Lower lobe of right lung (tissue), 2 donors: ENCODE data around the gene SRP14. TPM values are rescaled to one million over a fixed set of nuclear protein-coding genes. Genes with fewer than 3 reads are reported as not detected.
"Not testable (repeated sequence)": the region's sequence is repeated elsewhere in the genome, so short reads cannot be mapped to it uniquely, and the experiment has no call there.

Source experiments
- ATAC-seq, 2 donors: fragments of 200-7000 bp; cut with Tn5 transposase; one replicate each; pipeline ENCODE4 v1.9.1; 2020 to 2022; ENCODE audit warnings: mild to moderate bottlenecking in 2 of 2, moderate library complexity in 2 of 2
- DNase-seq: peaks from one replicate; pipeline ENCODE4 v3.0.0-alpha.2; 2020
- H3K27ac ChIP-seq: fragments of 200-600 bp; one replicate; pipeline ENCODE4 v1.8.0; 2022
- H3K27me3 ChIP-seq: fragments of 200-600 bp; one replicate; pipeline ENCODE4 v1.8.0; 2022; ENCODE audit warnings: low read depth
- H3K36me3 ChIP-seq: fragments of 200-600 bp; one replicate; pipeline ENCODE4 v1.8.0; 2022; ENCODE audit warnings: mild to moderate bottlenecking
- H3K4me1 ChIP-seq: fragments of 200-600 bp; one replicate; pipeline ENCODE4 v1.8.0; 2022
- H3K4me3 ChIP-seq: fragments of 200-600 bp; one replicate; pipeline ENCODE4 v1.8.0; 2022; ENCODE audit warnings: mild to moderate bottlenecking
- H3K9me3 ChIP-seq: fragments of 200-600 bp; one replicate; pipeline ENCODE4 v1.8.0; 2022
- CTCF ChIP-seq: fragments of 200-600 bp; IDR thresholded peaks from one replicate; pipeline ENCODE4 v1.8.0; 2022; ENCODE audit warnings: antibody characterized with exemption, mild to moderate bottlenecking
- intact Hi-C: fragments of 100-400 bp; cut with DNase I; formaldehyde crosslinking; loops from one replicate; pipeline ENCODE4 v1.11.0; 2022
- total RNA-seq: library from RNA; stranded (reverse); fragmentation: NEBNext Ultra II Directional; extraction: Animal tissue kit (Norgen Biotek cat#: 25700); gene quantifications from one replicate; pipeline ENCODE4 v1.2.1, GENCODE V29; 2021
- donor health status: DM: no; HTN: yes; CAD: no; lungs with severe emphysema.

SRP14 gene
- total RNA-seq, 1 donor from 2014 or later, result 138 TPM

- no peaks in the 10 kb centered on the region for H3K27me3 ChIP-seq
- no peak overlapping the region for H3K27ac ChIP-seq
- H3K9me3 ChIP-seq, result peaks cover 9% of the 10 kb centered on the region
- H3K36me3 ChIP-seq, result peaks cover 94% of the 10 kb centered on the region
- no peak for ATAC-seq
- no peak for TF ChIP-seq CTCF
- intact Hi-C loops, result no loop called here
- no peaks in the 10 kb centered on the region for H3K4me1 ChIP-seq
- no peak overlapping the region for H3K4me3 ChIP-seq
- DNase-seq, result no peak
These were observed 24.6 kb downstream of the SRP14 start for GRCh38 chr15:40014390-40014789.

GRCh38 chr15:40013372-40013771 is 25.6 kb downstream of the SRP14 start:
- intact Hi-C loops, H3K27me3 ChIP-seq, H3K4me1 ChIP-seq, H3K9me3 ChIP-seq, H3K4me3 ChIP-seq, ATAC-seq, H3K27ac ChIP-seq, DNase-seq: not testable (repeated sequence)
- peaks cover 94% of the 10 kb centered on the region for H3K36me3 ChIP-seq

GRCh38 chr15:40011303-40011702 is 27.7 kb downstream of the SRP14 start:
- no peaks in the 10 kb centered on the region for H3K4me1 ChIP-seq
- DNase-seq (no peak), ATAC-seq (no peak)
- peaks cover 95% of the 10 kb centered on the region for H3K36me3 ChIP-seq
- intact Hi-C loops, result no loop called here
- H3K27ac ChIP-seq, result no peak overlapping the region
- H3K27me3 ChIP-seq, result no peaks in the 10 kb centered on the region
- H3K4me3 ChIP-seq, result no peak overlapping the region
- peaks cover 9% of the 10 kb centered on the region for H3K9me3 ChIP-seq
- TF ChIP-seq CTCF, result no peak

- no peak for ATAC-seq
- Histone ChIP-seq H3K27ac (no peak overlapping the region), H3K4me1 (no peaks in the 10 kb centered on the region), H3K9me3 (peaks cover 9% of the 10 kb centered on the region), H3K4me3 (no peak overlapping the region), H3K27me3 (no peaks in the 10 kb centered on the region), H3K36me3 (peaks cover 95% of the 10 kb centered on the region)
- no peak for DNase-seq
- intact Hi-C loops, result no loop called here
- TF ChIP-seq CTCF, result no peak
These were observed 28.3 kb downstream of the SRP14 start for GRCh38 chr15:40010686-40011085.

GRCh38 chr15:40008061-40008765 is 30.8 kb downstream of the SRP14 start:
- TF ChIP-seq CTCF, result no peak
- Histone ChIP-seq H3K4me3 (no peak overlapping the region), H3K36me3 (peaks cover 99% of the 10 kb centered on the region), H3K27me3 (no peaks in the 10 kb centered on the region), H3K9me3 (no peaks in the 10 kb centered on the region), H3K27ac (no peak overlapping the region), H3K4me1 (no peaks in the 10 kb centered on the region)
- intact Hi-C loops, result no loop called here
- DNase-seq (no peak), ATAC-seq (no peak)

GRCh38 chr15:40006646-40007045 is 32.3 kb downstream of the SRP14 start:
- no peak for TF ChIP-seq CTCF
- Histone ChIP-seq H3K4me3 (no peak overlapping the region), H3K27me3 (no peaks in the 10 kb centered on the region), H3K27ac (no peak overlapping the region), H3K4me1 (no peaks in the 10 kb centered on the region), H3K9me3 (no peaks in the 10 kb centered on the region), H3K36me3 (peaks cover 100% of the 10 kb centered on the region)
- DNase-seq (no peak), ATAC-seq (no peak)
- intact Hi-C loops, result no loop called here
